Vagina (tissue), 1 donor: ENCODE results near the gene IST1. TPM values are rescaled to one million over a fixed set of nuclear protein-coding genes. Genes with fewer than 3 reads are reported as not detected.

Experiments
- total RNA-seq: library from RNA; depleted of rRNA; stranded (reverse); fragments of >200 nt; gene quantifications from one replicate; pipeline ENCODE4 v1.2.3, GENCODE V29; 2016

The IST1 gene
- total RNA-seq, 1 donor from 2014 or later: 159 TPM

Other genes starting within 250 kb of the IST1 start
- gene PHLPP2, start 170.8 kb upstream of the IST1 start, total RNA-seq: 6.4 TPM
- 116 TPM for gene AP1G1, start 86.7 kb upstream of the IST1 start, total RNA-seq
- gene ATXN1L, start 49.6 kb upstream of the IST1 start, total RNA-seq: 15.0 TPM
- gene ZNF821, start 11.3 kb upstream of the IST1 start, total RNA-seq: 8.8 TPM
- not detected for gene PKD1L3, start 104.9 kb downstream of the IST1 start, total RNA-seq
- 4.2 TPM for gene DHODH, start 113.2 kb downstream of the IST1 start, total RNA-seq
- gene HP, start 159.0 kb downstream of the IST1 start, total RNA-seq: 4.7 TPM
- 1.7 TPM for gene HPR, start 167.7 kb downstream of the IST1 start, total RNA-seq
- gene TXNL4B, start 198.1 kb downstream of the IST1 start, total RNA-seq: 12.5 TPM
- 54.8 TPM for gene DHX38, start 198.3 kb downstream of the IST1 start, total RNA-seq